GM18519 (cell line): ENCODE measurements around the gene USP2.

Source experiments
- ATAC-seq: cut with Tn5 transposase; IDR thresholded peaks from one replicate; pipeline ENCODE4 v1.9.1; 2021; ENCODE audit warnings: mild to moderate bottlenecking, moderate library complexity; ENCODE audit not compliant: unreplicated experiment, low FRiP score

USP2 gene

GRCh38 chr11:119332111-119332765, 49.3 kb downstream of the USP2 start:
- ATAC-seq = no peak

DNA sequence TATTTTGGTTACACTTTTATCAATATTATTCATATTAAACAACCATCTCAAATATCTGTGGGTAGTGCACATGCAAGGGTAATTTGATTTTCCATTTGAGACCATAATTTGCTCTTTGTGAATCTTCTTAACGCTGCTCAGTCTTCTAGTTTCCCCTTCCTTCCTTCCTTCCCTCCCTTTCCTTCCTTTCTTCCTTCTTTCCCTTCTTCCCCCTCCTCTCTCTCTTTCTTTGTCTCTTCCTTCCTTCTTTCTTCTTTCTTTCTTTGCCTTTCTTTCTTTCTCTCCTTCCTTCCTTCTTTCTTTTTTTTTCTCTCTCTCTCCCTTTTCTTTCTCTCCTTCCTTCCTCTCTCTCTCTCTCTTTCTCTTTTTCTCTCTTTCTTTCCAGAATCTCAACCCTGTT, 51.3 kb downstream of the USP2 start:
- no peak for ATAC-seq

- no peak for ATAC-seq
Observed at GRCh38 chr11:119329320-119329719, 52.2 kb downstream of the USP2 start.

DNA sequence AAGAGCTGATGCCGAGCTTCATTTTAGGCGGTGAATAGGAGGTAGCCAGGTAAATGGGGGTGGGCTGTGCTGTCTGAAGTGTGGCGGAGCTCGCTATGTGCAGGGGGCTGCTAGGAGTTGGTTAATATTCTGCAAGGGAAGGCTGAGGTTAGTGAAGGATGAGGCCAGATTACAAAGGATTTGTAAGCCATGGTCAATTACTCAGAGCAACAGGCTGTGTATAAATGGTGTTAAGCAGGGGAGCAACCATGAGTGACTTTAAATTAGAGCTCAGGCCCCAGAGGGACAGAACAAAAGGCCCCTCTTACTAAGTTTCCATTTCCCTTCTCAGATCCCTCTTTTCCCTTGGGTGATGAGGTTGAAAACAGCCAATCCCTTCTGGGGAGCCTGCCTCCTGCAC, 57.3 kb downstream of the USP2 start:
- ATAC-seq = no peak

DNA sequence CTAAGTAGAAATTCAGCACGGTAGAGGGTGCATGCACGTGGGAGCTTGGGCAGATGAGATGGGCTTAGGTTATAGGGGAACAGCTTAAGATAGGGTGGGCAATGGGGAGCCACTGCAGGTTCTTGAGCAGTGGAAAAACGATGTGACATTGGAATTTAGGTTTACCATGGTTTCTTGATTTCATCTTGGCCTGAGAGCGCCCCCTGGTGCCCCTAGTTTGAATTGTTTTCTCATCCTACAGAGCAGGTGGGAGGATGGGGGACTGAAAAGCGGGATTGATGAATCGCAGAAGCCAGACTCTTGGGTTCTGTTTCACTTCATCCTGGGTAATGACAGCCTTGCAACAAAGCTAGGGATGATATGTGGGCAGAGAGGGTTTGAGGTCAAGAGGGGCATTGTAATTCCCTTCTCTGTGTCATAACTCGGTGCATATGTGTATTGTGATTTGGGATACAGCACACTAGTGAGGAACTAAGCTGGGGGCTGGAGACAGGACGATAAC, 57.9 kb downstream of the USP2 start:
- ATAC-seq = no peak

GRCh38 chr11:119322921-119323531, 58.5 kb downstream of the USP2 start:
- no peak for ATAC-seq

- ATAC-seq = no peak
Observed at GRCh38 chr11:119322360-119322739, 59.1 kb downstream of the USP2 start.

DNA sequence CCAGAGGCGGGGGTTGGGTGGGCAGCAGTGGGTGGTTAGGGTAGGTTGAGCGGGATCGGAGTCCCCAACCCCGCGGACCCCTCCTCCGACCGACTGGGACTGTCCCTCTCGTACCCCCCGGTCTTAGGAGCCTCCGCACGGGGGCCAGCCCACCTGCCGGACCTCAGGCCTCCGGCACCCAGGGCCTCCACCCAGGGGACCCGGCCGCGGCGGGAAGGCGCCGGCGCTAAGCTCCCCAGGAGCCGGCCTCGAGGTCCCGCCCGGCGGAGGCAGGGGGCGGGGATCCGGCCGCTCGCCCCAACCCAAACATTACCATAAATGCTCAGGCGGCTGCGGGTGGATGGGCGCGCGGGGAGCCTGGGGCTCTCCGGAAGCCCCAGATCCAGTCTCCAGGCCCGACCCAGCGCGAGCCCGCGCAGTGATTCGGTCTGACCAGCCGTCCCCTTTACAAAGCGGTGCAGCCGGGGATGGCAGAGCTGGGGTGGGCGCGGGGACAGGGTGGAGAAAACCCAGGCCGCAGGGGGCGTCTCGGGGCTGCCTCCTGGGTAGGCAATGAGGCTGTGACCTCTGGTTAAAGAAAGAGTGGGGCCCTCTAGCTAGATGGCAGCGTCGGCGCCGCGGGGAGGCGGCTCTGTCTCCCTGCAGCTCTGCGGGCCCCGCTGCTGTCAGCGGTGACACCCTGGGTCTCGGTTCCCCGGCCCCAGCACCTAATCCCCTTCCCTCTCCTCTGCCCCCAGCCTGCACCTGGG, 60.5 kb downstream of the USP2 start:
- peak; percentile 49 for ATAC-seq

DNA sequence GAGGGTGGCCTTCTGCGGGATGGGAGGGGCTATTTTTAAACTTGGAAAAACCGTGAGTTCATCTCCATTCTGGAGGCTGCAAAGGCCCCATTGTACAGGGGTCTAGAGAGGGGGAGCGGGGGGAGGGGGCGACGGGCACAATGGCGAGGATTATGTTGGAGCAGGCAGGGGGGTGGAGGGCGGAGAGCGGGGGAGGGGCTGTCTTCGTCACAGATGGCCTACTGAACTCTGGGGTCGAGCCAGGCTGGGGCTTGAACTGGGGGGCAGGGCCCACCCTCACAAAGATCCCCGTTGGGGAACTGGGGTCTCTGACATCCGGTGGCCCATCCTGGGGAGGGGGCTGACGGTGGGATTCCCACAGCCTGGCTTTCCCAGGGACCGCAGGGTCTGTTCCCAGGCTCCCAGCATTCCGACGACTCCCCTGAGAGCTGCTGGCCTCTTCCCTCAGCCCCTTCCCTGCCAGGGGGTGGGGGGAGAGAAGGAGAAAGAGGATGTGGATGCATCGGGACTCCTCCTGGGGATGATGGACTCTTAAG, 61.2 kb downstream of the USP2 start:
- ATAC-seq = no peak

GRCh38 chr11:119319700-119320239, 61.7 kb downstream of the USP2 start:
- ATAC-seq = no peak

DNA sequence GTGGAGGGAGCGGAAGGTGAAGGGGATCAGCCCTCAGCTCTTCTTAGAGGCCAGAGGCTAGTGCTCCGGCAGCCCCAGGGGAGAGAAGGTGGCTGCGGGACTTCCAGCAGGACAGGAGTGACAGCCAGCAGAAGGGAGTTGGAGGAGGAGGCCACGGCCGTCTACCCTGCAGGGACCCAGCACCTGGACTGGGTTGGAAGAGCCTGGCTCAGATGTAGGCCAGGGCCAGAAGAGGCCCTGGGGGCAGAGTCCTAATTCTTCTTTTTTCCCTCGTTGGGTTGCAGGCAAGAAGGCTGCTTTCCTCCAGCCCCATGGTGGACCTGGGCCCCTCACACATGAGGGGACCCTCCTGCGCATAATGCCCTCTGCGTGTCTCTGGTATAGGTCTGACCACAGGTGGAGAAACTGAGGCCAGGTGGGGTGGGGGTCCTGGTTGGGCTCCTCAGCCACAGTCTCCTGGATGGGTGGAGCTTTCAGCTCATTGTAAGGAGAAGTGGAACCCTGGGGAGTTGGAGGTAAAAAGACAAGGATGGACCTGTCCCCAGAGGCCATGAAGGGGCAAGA, 62.3 kb downstream of the USP2 start:
- ATAC-seq = no peak

DNA sequence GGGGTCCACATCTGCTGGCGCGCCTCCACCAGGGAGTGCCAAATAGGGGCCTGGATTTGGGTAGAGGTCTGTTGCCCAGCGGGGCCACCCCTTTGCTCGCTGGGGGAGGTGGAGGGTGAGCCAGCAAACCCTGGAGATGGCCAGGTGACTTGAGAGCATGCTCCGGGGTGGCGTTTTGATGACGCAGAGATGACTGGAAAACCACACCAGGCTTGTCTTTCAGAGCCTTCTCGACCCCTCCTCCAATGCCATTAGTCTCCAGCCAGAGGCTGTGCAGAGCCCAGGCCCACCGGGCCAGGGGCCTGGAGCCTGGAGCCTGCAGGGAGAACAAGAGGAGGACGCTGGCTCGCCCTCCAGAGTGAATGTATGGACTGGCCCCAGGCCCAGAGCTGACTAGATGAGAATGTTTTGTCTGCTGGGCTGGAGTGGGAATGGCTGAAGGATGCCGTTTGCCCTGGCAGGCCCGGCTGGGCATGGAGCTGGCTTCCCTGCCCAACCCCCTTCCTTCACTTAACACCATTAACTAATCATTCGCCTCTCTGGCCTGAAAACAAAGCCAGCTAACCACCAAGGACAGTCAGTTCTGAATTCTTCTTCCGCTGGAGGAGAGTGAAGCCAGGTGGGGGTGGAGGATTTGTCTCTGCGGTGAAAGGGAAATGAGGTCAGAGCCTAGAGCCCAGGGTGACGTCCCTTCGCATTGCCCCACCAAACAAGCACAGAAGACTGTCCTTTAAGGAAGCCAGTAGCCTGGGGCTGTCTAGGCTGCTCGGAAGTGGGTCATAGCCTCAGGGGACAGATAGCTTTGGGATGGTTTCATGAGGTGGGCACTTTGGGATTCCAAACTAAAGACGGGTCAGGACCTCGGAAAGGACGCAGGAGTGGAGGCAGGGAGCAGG, 63.0 kb downstream of the USP2 start:
- no peak for ATAC-seq

DNA sequence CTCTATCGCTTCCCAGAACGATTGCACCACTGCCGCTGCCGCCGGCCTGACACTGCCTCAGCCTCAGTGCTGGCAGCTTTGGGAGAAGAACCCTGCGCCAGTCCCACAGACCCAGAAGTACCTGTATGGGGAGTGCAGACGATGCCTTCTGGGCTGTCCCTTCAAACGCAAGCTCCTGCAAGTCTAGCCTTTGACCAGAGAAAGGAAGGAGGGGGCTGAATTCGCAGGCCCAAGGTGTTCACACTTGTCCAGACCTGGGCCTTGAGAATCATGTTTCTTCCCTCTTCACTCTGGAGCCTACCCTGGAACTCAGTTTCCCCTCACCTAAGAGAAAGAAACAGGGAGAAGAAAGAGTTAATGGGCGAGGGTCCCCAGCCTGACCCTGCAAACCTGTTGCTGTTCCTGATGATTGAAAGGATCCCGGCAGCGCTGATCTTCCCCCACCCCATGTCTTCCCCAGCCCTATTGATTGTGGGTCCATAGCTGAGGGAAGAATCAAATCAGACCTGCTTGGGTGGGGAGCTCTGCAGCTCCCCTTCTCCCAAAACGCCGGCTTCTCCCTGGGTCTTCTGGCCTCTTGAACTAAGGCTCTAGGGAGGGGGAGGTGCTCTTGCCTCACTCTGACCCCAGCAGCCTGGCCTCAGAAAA, 63.8 kb downstream of the USP2 start:
- ATAC-seq = no peak

- no peak for ATAC-seq
Observed at GRCh38 chr11:119316729-119317591, 64.5 kb downstream of the USP2 start, which contains the start of gene MCAM. Gene MCAM, minus strand, starts transcription at chr11:119317130. Its CDS starts 29 bp downstream, at chr11:119317101.

- ATAC-seq = no peak
Observed at GRCh38 chr11:119316016-119316728, 65.3 kb downstream of the USP2 start.

GRCh38 chr11:119315131-119316015, 66.1 kb downstream of the USP2 start:
- no peak for ATAC-seq

GRCh38 chr11:119314726-119315125, 66.8 kb downstream of the USP2 start:
- no peak for ATAC-seq
